HG02571 (cell line): ENCODE measurements around the gene PATL1.
"Not testable (repeated sequence)": the region's sequence is repeated elsewhere in the genome, so short reads cannot be mapped to it uniquely, and the experiment has no call there.

Experiments
- ATAC-seq: cut with Tn5 transposase; IDR thresholded peaks from one replicate; pipeline ENCODE4 v1.9.1; 2021; ENCODE audit warnings: mild to moderate bottlenecking, moderate library complexity; ENCODE audit not compliant: unreplicated experiment

PATL1 gene

GRCh38 chr11:59676205-59676604, 7.4 kb upstream of the PATL1 start:
- no peak for ATAC-seq

GRCh38 chr11:59674291-59674690, 5.5 kb upstream of the PATL1 start:
- ATAC-seq: no peak

GRCh38 chr11:59673291-59673690, 4.5 kb upstream of the PATL1 start:
- ATAC-seq: no peak

DNA sequence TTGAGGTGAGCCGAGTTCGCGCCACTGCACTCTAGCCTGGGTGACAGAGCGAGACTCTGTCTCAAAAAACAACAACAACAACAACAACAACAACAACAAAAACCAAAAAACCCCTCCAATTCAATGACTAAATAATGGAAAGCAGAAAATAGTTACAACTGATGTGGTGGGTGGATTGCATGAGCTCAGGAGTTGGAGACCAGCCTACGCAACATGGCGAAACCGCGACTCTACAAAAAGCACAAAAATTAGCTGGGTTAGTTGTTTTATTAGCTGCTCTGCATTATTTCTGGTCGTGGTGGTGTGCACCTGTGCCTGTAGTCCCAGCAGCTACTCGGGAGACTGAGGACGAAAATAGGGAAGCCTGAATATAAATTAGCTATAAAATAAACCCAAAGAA, 2.6 kb upstream of the PATL1 start:
- ATAC-seq: no peak

- ATAC-seq: no peak
Measured at GRCh38 chr11:59669611-59670009, 773 bp upstream of the PATL1 start.

- peak; percentile 23 for ATAC-seq
Measured at GRCh38 chr11:59668188-59668949, 468 bp downstream of the PATL1 start.

GRCh38 chr11:59667812-59668187, 1.0 kb downstream of the PATL1 start:
- ATAC-seq: no peak

GRCh38 chr11:59666969-59667368, 1.9 kb downstream of the PATL1 start:
- ATAC-seq: no peak

- no peak for ATAC-seq
Measured at GRCh38 chr11:59660621-59661020, 8.2 kb downstream of the PATL1 start.

- ATAC-seq: no peak
Measured at GRCh38 chr11:59659981-59660380, 8.9 kb downstream of the PATL1 start.

DNA sequence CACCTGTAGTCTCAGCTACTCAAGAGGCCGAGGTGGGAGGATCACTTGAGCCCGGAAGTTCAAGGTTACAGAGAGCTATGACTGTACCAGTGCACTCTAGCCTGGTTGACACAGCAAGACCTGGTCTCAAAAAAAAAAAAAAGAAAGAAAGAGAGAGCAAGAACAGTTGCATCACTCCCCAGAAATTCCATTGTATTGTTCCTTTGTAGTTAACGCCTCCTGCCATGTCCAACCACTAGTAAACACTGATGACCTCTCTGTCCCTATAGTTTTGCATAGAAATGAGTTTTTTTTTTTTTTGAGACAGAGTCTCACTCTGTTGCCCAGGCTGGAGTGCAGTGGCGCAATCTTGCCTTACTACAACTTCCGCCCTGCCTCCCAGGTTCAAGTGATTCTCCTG, 10.8 kb downstream of the PATL1 start:
- no peak for ATAC-seq

DNA sequence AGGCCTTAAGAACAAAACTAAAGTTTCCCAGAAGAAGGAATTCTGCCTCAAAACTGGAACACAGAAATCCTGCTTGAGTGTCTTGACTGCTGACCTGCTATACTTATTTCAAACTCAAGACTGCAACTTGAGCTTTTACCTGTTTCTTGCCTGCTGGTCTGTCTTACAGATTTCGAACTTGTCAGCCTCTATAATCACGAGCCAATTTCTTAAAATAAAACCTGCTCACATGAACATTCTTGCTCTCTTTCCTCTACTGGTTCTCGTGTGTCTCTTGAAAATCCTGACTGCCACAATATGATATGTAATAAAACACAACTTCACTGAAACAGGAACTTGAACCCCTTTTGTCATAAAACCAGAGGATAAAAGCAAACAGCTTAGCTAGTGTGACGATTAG, 13.9 kb downstream of the PATL1 start:
- no peak for ATAC-seq

- no peak for ATAC-seq
Measured at GRCh38 chr11:59647245-59647980, 21.4 kb downstream of the PATL1 start.

- ATAC-seq: no peak
Measured at GRCh38 chr11:59644528-59644927, 24.3 kb downstream of the PATL1 start.

DNA sequence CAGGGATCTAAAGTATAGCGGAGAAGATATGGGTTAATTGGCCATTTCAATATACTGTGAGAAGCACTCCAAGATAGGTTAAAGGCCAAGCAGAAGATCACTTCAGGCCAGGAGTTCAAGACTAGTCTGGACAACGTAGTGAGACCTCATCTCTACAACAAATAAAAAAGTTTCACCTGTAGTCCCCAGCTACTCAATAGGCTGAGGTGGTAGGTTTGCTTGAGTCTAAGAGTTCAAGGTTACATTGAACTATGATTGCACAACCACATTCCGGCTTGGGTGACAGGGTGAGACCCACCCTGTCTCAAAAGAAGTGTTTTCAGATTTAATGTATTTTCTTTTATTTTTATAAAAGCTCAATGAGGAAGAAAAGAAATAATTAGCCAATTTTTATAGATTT, 25.4 kb downstream of the PATL1 start:
- ATAC-seq: no peak

DNA sequence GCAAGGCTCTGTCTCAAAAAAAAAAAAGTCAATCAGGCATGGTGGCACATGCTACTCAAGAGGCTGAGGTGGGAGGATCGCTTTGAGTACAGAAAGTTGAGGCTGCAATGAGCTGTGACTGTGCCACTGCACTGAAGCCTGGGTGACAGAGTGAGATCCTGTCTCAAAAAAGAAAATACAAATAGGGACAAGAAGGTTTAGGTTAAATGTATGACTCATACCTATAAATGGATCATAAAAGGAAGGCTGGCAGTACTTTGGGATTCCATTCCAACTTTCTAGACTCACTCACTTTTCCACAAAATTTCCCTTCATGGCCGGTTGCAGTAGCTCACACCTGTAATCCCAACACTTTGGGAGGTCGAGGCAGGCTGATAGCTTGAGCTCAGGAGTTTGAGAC, 27.7 kb downstream of the PATL1 start:
- ATAC-seq: no peak

DNA sequence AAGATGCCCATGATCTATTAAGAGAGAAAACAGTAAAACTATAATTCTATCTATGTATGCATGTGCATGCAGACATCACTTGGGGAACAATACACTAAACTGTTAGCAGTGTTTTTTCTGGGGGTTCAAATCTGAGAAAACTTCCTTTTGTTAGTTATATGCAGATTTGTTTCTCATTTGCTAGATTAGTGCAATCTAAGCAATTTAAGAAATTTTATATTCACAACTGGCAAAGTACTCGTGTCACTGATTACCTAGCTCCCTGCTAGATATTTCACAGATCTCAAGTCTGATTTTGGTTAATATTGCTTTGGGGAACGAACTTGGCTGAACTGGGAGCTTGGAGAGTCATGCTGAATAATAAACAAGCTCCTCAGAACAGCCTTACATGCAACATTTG, 38.3 kb downstream of the PATL1 start:
- ATAC-seq: no peak

DNA sequence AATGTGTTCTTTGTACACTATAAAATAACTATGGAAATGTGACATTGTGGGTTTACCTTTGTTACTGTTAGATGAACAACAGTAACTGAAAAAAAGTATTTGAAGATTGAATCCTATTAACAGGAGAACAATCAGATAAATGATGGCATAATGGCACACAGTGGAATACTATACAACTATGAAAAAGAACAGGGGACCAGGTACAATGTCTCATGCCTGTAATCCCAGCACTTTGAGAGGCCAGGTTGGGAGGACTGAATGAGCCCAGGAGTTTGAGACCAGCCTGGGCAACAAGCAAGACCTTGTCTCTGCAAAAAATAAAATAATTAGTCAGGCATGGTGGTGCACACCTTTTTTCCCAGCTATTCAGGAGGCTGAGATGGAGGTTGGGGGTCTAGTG, 38.8 kb downstream of the PATL1 start:
- ATAC-seq: no peak

DNA sequence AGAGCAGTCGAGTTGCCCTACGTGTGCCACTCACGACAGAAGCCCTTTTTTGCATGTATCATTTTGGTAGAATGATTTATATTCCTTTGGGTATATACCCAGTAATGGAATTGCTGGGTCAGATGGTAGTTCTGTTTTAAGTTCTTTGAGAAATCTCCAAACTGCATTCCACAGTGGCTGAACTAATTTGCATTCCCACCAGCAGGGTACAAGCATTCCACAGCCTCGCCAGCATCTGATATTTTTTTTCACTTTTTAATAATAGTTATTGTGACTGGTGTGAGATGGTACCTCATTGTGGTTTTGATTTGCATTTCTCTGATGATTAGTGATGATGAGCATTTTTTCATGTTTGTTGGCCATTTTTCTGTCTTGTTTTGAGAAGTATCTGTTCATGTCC, 41.9 kb downstream of the PATL1 start:
- ATAC-seq: not testable (repeated sequence)

- ATAC-seq: no peak
Measured at GRCh38 chr11:59625703-59626102, 43.1 kb downstream of the PATL1 start.

DNA sequence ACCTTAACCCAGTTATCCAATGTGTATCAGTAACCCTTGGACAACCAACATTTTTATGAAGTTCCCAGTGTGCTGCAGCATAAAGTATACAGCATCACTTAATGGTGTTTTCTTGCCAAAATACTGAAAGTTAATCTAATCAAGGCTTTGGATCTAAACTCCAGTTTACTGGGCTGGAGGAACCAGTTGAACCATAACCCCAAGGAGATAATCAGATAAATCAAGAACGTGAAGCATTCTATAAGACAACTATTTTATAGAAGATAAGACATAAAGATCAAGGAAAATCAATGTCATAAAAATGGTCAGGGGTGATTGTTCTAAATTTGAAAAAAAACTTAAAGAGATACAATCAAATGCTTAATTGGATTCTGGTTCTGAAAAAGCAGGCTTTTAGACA, 51.0 kb downstream of the PATL1 start:
- ATAC-seq: no peak

DNA sequence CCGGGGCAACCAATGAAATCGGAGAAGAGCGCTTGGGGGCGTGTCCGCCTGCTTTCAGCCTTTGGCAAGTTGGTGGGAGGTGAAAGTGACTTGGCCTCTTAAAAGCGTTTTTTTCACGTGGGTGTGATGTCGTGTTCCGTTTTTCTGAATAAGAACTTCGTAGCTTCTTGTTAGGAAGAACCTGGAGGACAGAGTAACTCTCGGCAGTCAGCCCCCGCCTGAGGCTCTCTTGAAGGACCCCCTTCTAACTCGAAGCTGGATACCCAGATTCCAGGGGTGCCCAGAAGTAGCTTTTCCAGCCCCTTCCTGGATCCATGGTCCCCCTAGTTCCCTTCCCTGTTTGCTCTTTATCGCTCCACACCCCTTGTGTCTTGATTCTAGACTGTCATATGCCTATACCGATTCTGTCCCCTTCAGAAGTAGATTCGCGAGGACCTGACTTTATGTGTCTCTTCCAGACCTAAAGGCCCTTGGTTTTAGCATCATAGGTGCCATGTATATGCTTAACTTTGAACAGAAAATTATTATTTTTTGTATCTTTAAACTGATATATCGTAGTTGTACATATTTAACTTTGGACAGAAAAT, 52.3 kb downstream of the PATL1 start:
- ATAC-seq: no peak
